ENCODE results near the gene AKAP9. TPM values are rescaled to one million over a fixed set of nuclear protein-coding genes. Genes with fewer than 3 reads are reported as not detected.
"Not testable (repeated sequence)": the region's sequence is repeated elsewhere in the genome, so short reads cannot be mapped to it uniquely, and the experiment has no call there.

The AKAP9 gene
- total and polyA plus RNA-seq, 2 donors (not counting 3 experiments of a cell fraction or from before 2014, with no cell fraction given), result 9.5 to 51.6 TPM

- intact Hi-C loops (cut with micrococcal nuclease) (no loop called here), dilution Hi-C loops (cut with MboI; ENCODE audit: extremely low pct_ligation_motif_present, low sequenced_read_pairs) (no loop called here)
- ChIA-PET POLR2A (no interaction called here), CTCF (no interaction called here)
- Histone ChIP-seq H3K4me1 (ENCODE audit: control insufficient read depth, extremely low read depth, insufficient read depth, low read length) (no peaks in the 10 kb centered on the region), H3K27me3 (ENCODE audit: control insufficient read depth in 2 of 2, insufficient read depth in 2 of 2, low read length in 2 of 2) (no peaks in the 10 kb centered on the region), H3K79me2 (ENCODE audit: control insufficient read depth, insufficient read depth, low read length) (no peaks in the 10 kb centered on the region), H3K9ac (replicated peaks; ENCODE audit: extremely low read depth, insufficient read depth, low read length) (no peak overlapping the region), H2AFZ (ENCODE audit: low read depth, low read length) (no peak overlapping the region), H3K36me3 (ENCODE audit: control insufficient read depth in 2 of 2, extremely low read depth in 1 of 2, insufficient read depth in 2 of 2, low read length in 2 of 2) (peaks cover 5 to 19% of the 10 kb centered on the region in 2 experiments), H3K9me3 (replicated peaks; ENCODE audit: control insufficient read depth, insufficient read depth, low read length) (no peaks in the 10 kb centered on the region), H3K4me2 (ENCODE audit: insufficient read depth, low read length) (no peak overlapping the region), H4K20me1 (replicated peaks; ENCODE audit: control insufficient read depth, extremely low read depth, insufficient read depth, low read length) (no peaks in the 10 kb centered on the region), H3K27ac (ENCODE audit: insufficient read depth, low read depth, low read length) (no peak overlapping the region), H3K4me3 (replicated peaks in 1 of 3; ENCODE audit: insufficient read depth in 1 of 3, low read depth in 1 of 3, low read length in 3 of 3) (no peak overlapping the region), H3K9me1 (replicated peaks; ENCODE audit: control insufficient read depth, extremely low read depth, insufficient read depth, low read length) (no peaks in the 10 kb centered on the region)
- TF ChIP-seq POLR2A (IDR thresholded peaks at IDR 0.05; ENCODE audit: low read depth, low read length) (no peak), POLR2AphosphoS5 (IDR thresholded peaks at IDR 0.05; ENCODE audit: insufficient read depth, low read depth, low read length) (no peak), GATA2 (IDR thresholded peaks at IDR 0.05; ENCODE audit: insufficient read depth, insufficient read length, low read depth, low read length) (no peak), MAX (IDR thresholded peaks at IDR 0.05; ENCODE audit: insufficient read depth, insufficient read length) (no peak), FOS (IDR thresholded peaks at IDR 0.05; ENCODE audit: borderline replicate concordance, insufficient read depth, low read length) (no peak), JUN (IDR thresholded peaks at IDR 0.05; ENCODE audit: borderline replicate concordance, insufficient read depth, insufficient read length, low read depth) (no peak), EZH2 (IDR thresholded peaks at IDR 0.05; ENCODE audit: borderline replicate concordance, low read depth, low read length, severe bottlenecking) (no peak), CTCF (IDR thresholded peaks at IDR 0.05; ENCODE audit: extremely low read depth in 1 of 2, insufficient read depth in 1 of 2, low read depth in 1 of 2, low read length in 2 of 2) (no peak), MYC (IDR thresholded peaks at IDR 0.05; ENCODE audit: low read depth, low read length) (no peak)
- no peak for FAIRE-seq
- no TSS peak for BruUV-seq (replicated peaks)
- no peak for DNase-seq (ENCODE audit: low read depth, low spot score)
These were observed 159.9 kb downstream of the AKAP9 start for GRCh38 chr7:92100534-92100933.

GRCh38 chr7:92102862-92103261, 162.2 kb downstream of the AKAP9 start:
- H3K27me3 ChIP-seq (ENCODE audit: control insufficient read depth in 2 of 2, insufficient read depth in 2 of 2, low read length in 2 of 2); H2AFZ ChIP-seq (ENCODE audit: low read depth, low read length); POLR2A ChIA-PET; H3K4me1 ChIP-seq (ENCODE audit: control insufficient read depth, extremely low read depth, insufficient read depth, low read length); dilution Hi-C loops (cut with MboI; ENCODE audit: extremely low pct_ligation_motif_present, low sequenced_read_pairs); H3K9me1 ChIP-seq (replicated peaks; ENCODE audit: control insufficient read depth, extremely low read depth, insufficient read depth, low read length); H3K4me2 ChIP-seq (ENCODE audit: insufficient read depth, low read length); intact Hi-C loops (cut with micrococcal nuclease); BruUV-seq (replicated peaks); H3K79me2 ChIP-seq (ENCODE audit: control insufficient read depth, insufficient read depth, low read length); DNase-seq (ENCODE audit: low read depth, low spot score); H3K9ac ChIP-seq (replicated peaks; ENCODE audit: extremely low read depth, insufficient read depth, low read length); FAIRE-seq; H4K20me1 ChIP-seq (replicated peaks; ENCODE audit: control insufficient read depth, extremely low read depth, insufficient read depth, low read length); H3K27ac ChIP-seq (ENCODE audit: insufficient read depth, low read depth, low read length); H3K9me3 ChIP-seq (replicated peaks; ENCODE audit: control insufficient read depth, insufficient read depth, low read length); H3K4me3 ChIP-seq (replicated peaks in 1 of 3; ENCODE audit: insufficient read depth in 1 of 3, low read depth in 1 of 3, low read length in 3 of 3): not testable (repeated sequence)
- peaks cover 5 to 14% of the 10 kb centered on the region in 2 experiments for H3K36me3 ChIP-seq (ENCODE audit: control insufficient read depth in 2 of 2, extremely low read depth in 1 of 2, insufficient read depth in 2 of 2, low read length in 2 of 2)
- CTCF ChIA-PET, result interaction anchor here (1.5 kb wide), 1 partner anchor 23 kb away, joined by 4 read pairs; no protein-coding TSS in a partner anchor

Data from endothelial cell of umbilical vein (primary cell).